Effector memory CD4-positive, alpha-beta T cell (primary cell): ENCODE results near the gene MMP25.
"Not testable (repeated sequence)": the region's sequence is repeated elsewhere in the genome, so short reads cannot be mapped to it uniquely, and the experiment has no call there.

ENCODE experiments used
- DNase-seq, 3 donors: peaks; one replicate each; pipeline ENCODE4 v3.0.0-alpha.2; 2020
- H3K27ac ChIP-seq: 2 replicates; pipeline ENCODE4 v1.7.0; 2013; ENCODE audit warnings: mild to moderate bottlenecking, low read length, moderate library complexity; ENCODE audit not compliant: insufficient read depth, poor library complexity, severe bottlenecking
- H3K27me3 ChIP-seq: replicated peaks from 2 replicates; pipeline ENCODE4 v1.7.0; 2013; ENCODE audit warnings: mild to moderate bottlenecking, low read length; ENCODE audit not compliant: insufficient read depth, control insufficient read depth, poor library complexity, severe bottlenecking
- H3K36me3 ChIP-seq: 2 replicates; pipeline ENCODE4 v1.7.0; 2013; ENCODE audit warnings: mild to moderate bottlenecking, low read length, moderate library complexity; ENCODE audit not compliant: control insufficient read depth, insufficient read depth
- H3K4me1 ChIP-seq: 2 replicates; pipeline ENCODE4 v1.7.0; 2013; ENCODE audit warnings: low read length, mild to moderate bottlenecking; ENCODE audit not compliant: control insufficient read depth, insufficient read depth, poor library complexity, severe bottlenecking
- H3K4me3 ChIP-seq: 2 replicates; pipeline ENCODE4 v1.7.0; 2013; ENCODE audit warnings: low read length, low read depth, mild to moderate bottlenecking; ENCODE audit not compliant: insufficient read depth, poor library complexity, severe bottlenecking
- H3K9me3 ChIP-seq: 2 replicates; pipeline ENCODE4 v1.7.0; 2013; ENCODE audit warnings: mild to moderate bottlenecking, low read length, moderate library complexity; ENCODE audit not compliant: control insufficient read depth

Gene MMP25

GRCh38 chr16:3072576-3073263, 26.4 kb downstream of the MMP25 start:
- not testable (repeated sequence) for H3K9me3 ChIP-seq, H3K4me3 ChIP-seq, H3K27me3 ChIP-seq, DNase-seq
- Histone ChIP-seq H3K36me3 (peaks cover 18% of the 10 kb centered on the region), H3K4me1 (peaks cover 88% of the 10 kb centered on the region), H3K27ac (peak overlapping the region; percentile 37)

- peak overlapping the region; percentile 37 for H3K27ac ChIP-seq
- H3K9me3 ChIP-seq, result no peaks in the 10 kb centered on the region
- no peak overlapping the region for H3K4me3 ChIP-seq
- peaks cover 88% of the 10 kb centered on the region for H3K4me1 ChIP-seq
- no peaks in the 10 kb centered on the region for H3K27me3 ChIP-seq
- peaks cover 11% of the 10 kb centered on the region for H3K36me3 ChIP-seq
- DNase-seq, result no peak
Measured at GRCh38 chr16:3073448-3073847, 27.1 kb downstream of the MMP25 start.

GRCh38 chr16:3074860-3075522, 28.6 kb downstream of the MMP25 start:
- H3K36me3 ChIP-seq, result no peaks in the 10 kb centered on the region
- H3K27ac ChIP-seq, result peak overlapping the region; percentile 77
- H3K9me3 ChIP-seq, result no peaks in the 10 kb centered on the region
- no peaks in the 10 kb centered on the region for H3K27me3 ChIP-seq
- peaks cover 81% of the 10 kb centered on the region for H3K4me1 ChIP-seq
- peak overlapping the region; percentile 29 for H3K4me3 ChIP-seq
- peak; percentile 72 to 80 (median 76) for DNase-seq

DNA sequence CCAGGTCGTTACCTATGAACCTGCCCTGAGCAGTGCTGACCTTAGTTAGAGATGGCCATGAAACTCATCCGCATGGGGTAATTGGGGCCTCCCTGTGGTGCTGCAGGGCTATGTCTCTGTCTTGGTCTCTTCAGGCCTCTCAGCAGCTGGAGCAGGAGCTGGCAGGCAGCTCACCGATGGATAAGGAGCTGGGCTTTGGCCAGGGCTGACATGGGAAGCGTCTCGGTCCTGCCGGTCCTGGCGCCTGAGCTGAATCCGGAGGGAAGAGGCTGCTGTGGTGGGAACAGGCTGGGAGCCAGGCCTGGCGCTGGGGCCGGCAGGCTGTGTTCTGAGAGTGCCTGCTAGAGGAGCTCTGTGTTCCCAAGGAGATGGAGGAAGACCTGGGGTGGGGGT, 29.2 kb downstream of the MMP25 start:
- no peaks in the 10 kb centered on the region for H3K9me3 ChIP-seq
- H3K27me3 ChIP-seq, result no peaks in the 10 kb centered on the region
- peak overlapping the region; percentile 77 for H3K27ac ChIP-seq
- peaks cover 76% of the 10 kb centered on the region for H3K4me1 ChIP-seq
- H3K36me3 ChIP-seq, result no peaks in the 10 kb centered on the region
- peak overlapping the region; percentile 29 for H3K4me3 ChIP-seq
- no peak for DNase-seq

GRCh38 chr16:3075946-3076345, 29.6 kb downstream of the MMP25 start:
- Histone ChIP-seq H3K4me1 (peaks cover 72% of the 10 kb centered on the region), H3K4me3 (peak overlapping the region; percentile 29), H3K27ac (peak overlapping the region; percentile 77)
- H3K36me3 ChIP-seq, H3K9me3 ChIP-seq, H3K27me3 ChIP-seq, DNase-seq: not testable (repeated sequence)

DNA sequence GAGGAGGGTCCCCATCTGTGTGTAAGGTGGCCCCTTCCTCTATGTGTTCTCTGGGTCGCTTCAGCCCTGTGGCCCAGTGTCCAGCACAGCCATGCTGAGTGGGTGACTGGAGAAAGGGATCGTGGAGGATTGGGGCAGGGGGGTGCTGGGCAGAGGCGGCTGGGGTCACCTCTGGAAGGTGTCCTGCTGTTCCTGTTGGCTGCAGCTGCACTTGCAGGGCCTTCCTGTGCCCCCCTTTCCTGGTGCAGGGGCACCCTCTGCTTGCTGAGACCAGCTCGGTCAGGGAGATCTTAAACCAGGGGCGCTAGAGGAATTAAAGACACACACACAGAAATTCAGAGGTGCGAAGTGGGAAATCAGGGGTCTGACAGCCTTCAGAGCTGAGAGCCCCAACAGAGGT, 30.2 kb downstream of the MMP25 start:
- no peaks in the 10 kb centered on the region for H3K36me3 ChIP-seq
- peaks cover 69% of the 10 kb centered on the region for H3K4me1 ChIP-seq
- peak overlapping the region; percentile 77 for H3K27ac ChIP-seq
- H3K4me3 ChIP-seq, result peak overlapping the region; percentile 10
- DNase-seq, result no peak
- H3K27me3 ChIP-seq, result no peaks in the 10 kb centered on the region
- no peaks in the 10 kb centered on the region for H3K9me3 ChIP-seq

DNA sequence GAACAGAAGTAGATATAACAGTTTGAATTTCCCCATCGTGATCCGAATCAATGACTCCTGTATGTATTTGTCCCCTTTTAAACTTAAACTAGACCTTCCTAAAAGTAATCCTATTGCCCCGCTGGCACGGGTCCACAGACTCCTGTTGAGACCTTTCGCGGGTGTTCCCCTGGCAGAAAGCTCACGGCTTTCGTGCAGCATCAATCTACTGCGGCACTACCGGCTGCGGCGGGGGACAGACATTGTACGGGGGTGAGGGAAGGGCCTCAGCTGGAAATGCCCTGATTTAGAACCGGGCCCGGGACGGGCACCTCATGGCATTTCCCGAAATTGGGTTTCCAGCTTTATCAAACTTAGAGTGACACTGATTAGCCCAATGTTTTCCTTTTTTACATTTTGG, 33.7 kb downstream of the MMP25 start:
- H3K36me3 ChIP-seq, result no peaks in the 10 kb centered on the region
- DNase-seq, result no peak
- H3K27me3 ChIP-seq, result no peaks in the 10 kb centered on the region
- H3K27ac ChIP-seq, result no peak overlapping the region
- peaks cover 48% of the 10 kb centered on the region for H3K4me1 ChIP-seq
- no peaks in the 10 kb centered on the region for H3K9me3 ChIP-seq
- no peak overlapping the region for H3K4me3 ChIP-seq

- H3K9me3 ChIP-seq, H3K27me3 ChIP-seq, DNase-seq, H3K4me3 ChIP-seq, H3K36me3 ChIP-seq, H3K27ac ChIP-seq: not testable (repeated sequence)
- peaks cover 32% of the 10 kb centered on the region for H3K4me1 ChIP-seq
Measured at GRCh38 chr16:3081957-3082356, 35.6 kb downstream of the MMP25 start.

- not testable (repeated sequence) for H3K27me3 ChIP-seq, H3K36me3 ChIP-seq, H3K4me3 ChIP-seq, DNase-seq, H3K27ac ChIP-seq, H3K9me3 ChIP-seq
- peaks cover 29% of the 10 kb centered on the region for H3K4me1 ChIP-seq
Measured at GRCh38 chr16:3083408-3083807, 37.0 kb downstream of the MMP25 start.

- H3K36me3 ChIP-seq, result no peaks in the 10 kb centered on the region
- no peak overlapping the region for H3K27ac ChIP-seq
- H3K9me3 ChIP-seq, result no peaks in the 10 kb centered on the region
- no peaks in the 10 kb centered on the region for H3K27me3 ChIP-seq
- H3K4me1 ChIP-seq, result peaks cover 24% of the 10 kb centered on the region
- H3K4me3 ChIP-seq, result no peak overlapping the region
- DNase-seq, result no peak
Measured at GRCh38 chr16:3084491-3084890, 38.1 kb downstream of the MMP25 start.
